ENCODE results near the gene TSC22D2. TPM values are rescaled to one million over a fixed set of nuclear protein-coding genes. Genes with fewer than 3 reads are reported as not detected.

Gene TSC22D2
- total RNA-seq, 1 experiment from 2014 or later, result 20.0 TPM

Other genes with a start within 250 kb of the TSC22D2 start
- 69.1 TPM for gene SERP1, start 138.2 kb downstream of the TSC22D2 start, total RNA-seq (2021; ENCODE audit: unreplicated experiment)
- 126 TPM for gene EIF2A, start 138.5 kb downstream of the TSC22D2 start, total RNA-seq (2021; ENCODE audit: unreplicated experiment)
- gene SELENOT, start 195.0 kb downstream of the TSC22D2 start, total RNA-seq (2021; ENCODE audit: unreplicated experiment), result 81.6 TPM

All from HCT116 (cell line).